ENCODE measurements around the gene IL27RA. TPM values are rescaled to one million over a fixed set of nuclear protein-coding genes. Genes with fewer than 3 reads are reported as not detected.
"Not testable (repeated sequence)": the region's sequence is repeated elsewhere in the genome, so short reads cannot be mapped to it uniquely, and the experiment has no call there.

IL27RA gene
- total RNA-seq, 1 donor from 2014 or later: 82.5 TPM

- H3K4me1 Mint-ChIP-seq (ENCODE audit: low read depth); H3K27ac Mint-ChIP-seq; H3K4me3 Mint-ChIP-seq; H3K27me3 Mint-ChIP-seq (ENCODE audit: insufficient read depth); H3K9me3 Mint-ChIP-seq; intact Hi-C loops (cut with micrococcal nuclease); DNase-seq (ENCODE audit: low spot score): not testable (repeated sequence)
- peaks cover 47% of the 10 kb centered on the region for H3K36me3 Mint-ChIP-seq (ENCODE audit: low read depth)
Measured at GRCh38 chr19:14050961-14051360, 19.4 kb downstream of the IL27RA start.

- no peak for DNase-seq (ENCODE audit: low spot score)
- Mint-ChIP-seq H3K27ac (no peak overlapping the region), H3K9me3 (peaks cover 4% of the 10 kb centered on the region), H3K4me3 (no peak overlapping the region), H3K27me3 (ENCODE audit: insufficient read depth) (peaks cover 9% of the 10 kb centered on the region), H3K4me1 (ENCODE audit: low read depth) (peaks cover 7% of the 10 kb centered on the region), H3K36me3 (ENCODE audit: low read depth) (peaks cover 41% of the 10 kb centered on the region)
- intact Hi-C loops (cut with micrococcal nuclease): no loop called here
Measured at GRCh38 chr19:14051980-14052379, 20.4 kb downstream of the IL27RA start.

- no peak overlapping the region for H3K27ac Mint-ChIP-seq
- no peak for DNase-seq (ENCODE audit: low spot score)
- H3K4me3 Mint-ChIP-seq: no peak overlapping the region
- peaks cover 9% of the 10 kb centered on the region for H3K27me3 Mint-ChIP-seq (ENCODE audit: insufficient read depth)
- peaks cover 7% of the 10 kb centered on the region for H3K4me1 Mint-ChIP-seq (ENCODE audit: low read depth)
- peaks cover 41% of the 10 kb centered on the region for H3K36me3 Mint-ChIP-seq (ENCODE audit: low read depth)
- intact Hi-C loops (cut with micrococcal nuclease): no loop called here
- peaks cover 4% of the 10 kb centered on the region for H3K9me3 Mint-ChIP-seq
Measured at GRCh38 chr19:14052470-14052869, 20.9 kb downstream of the IL27RA start.

- Mint-ChIP-seq H3K36me3 (ENCODE audit: low read depth) (peaks cover 41% of the 10 kb centered on the region), H3K9me3 (peaks cover 4% of the 10 kb centered on the region), H3K27ac (no peak overlapping the region), H3K4me1 (ENCODE audit: low read depth) (peaks cover 11% of the 10 kb centered on the region), H3K4me3 (no peak overlapping the region), H3K27me3 (ENCODE audit: insufficient read depth) (peaks cover 14% of the 10 kb centered on the region)
- intact Hi-C loops (cut with micrococcal nuclease): no loop called here
- DNase-seq (ENCODE audit: low spot score): no peak
Measured at GRCh38 chr19:14053032-14053431, 21.5 kb downstream of the IL27RA start.

GRCh38 chr19:14053500-14053899, 21.9 kb downstream of the IL27RA start:
- Mint-ChIP-seq H3K27me3 (ENCODE audit: insufficient read depth) (peaks cover 19% of the 10 kb centered on the region), H3K9me3 (peaks cover 4% of the 10 kb centered on the region), H3K36me3 (ENCODE audit: low read depth) (peaks cover 40% of the 10 kb centered on the region), H3K27ac (no peak overlapping the region), H3K4me3 (no peak overlapping the region), H3K4me1 (ENCODE audit: low read depth) (peaks cover 12% of the 10 kb centered on the region)
- intact Hi-C loops (cut with micrococcal nuclease): no loop called here
- DNase-seq (ENCODE audit: low spot score): no peak

GRCh38 chr19:14054099-14054498, 22.5 kb downstream of the IL27RA start:
- no peak for DNase-seq (ENCODE audit: low spot score)
- peaks cover 4% of the 10 kb centered on the region for H3K9me3 Mint-ChIP-seq
- H3K36me3 Mint-ChIP-seq (ENCODE audit: low read depth): peaks cover 36% of the 10 kb centered on the region
- H3K27ac Mint-ChIP-seq: peak overlapping the region; percentile 84
- no peak overlapping the region for H3K4me3 Mint-ChIP-seq
- intact Hi-C loops (cut with micrococcal nuclease): no loop called here
- peaks cover 14% of the 10 kb centered on the region for H3K4me1 Mint-ChIP-seq (ENCODE audit: low read depth)
- H3K27me3 Mint-ChIP-seq (ENCODE audit: insufficient read depth): peaks cover 25% of the 10 kb centered on the region

- Mint-ChIP-seq H3K27ac (no peak overlapping the region), H3K27me3 (ENCODE audit: insufficient read depth) (peaks cover 29% of the 10 kb centered on the region), H3K4me1 (ENCODE audit: low read depth) (peaks cover 16% of the 10 kb centered on the region), H3K36me3 (ENCODE audit: low read depth) (peaks cover 34% of the 10 kb centered on the region), H3K9me3 (peaks cover 4% of the 10 kb centered on the region), H3K4me3 (no peak overlapping the region)
- no peak for DNase-seq (ENCODE audit: low spot score)
- intact Hi-C loops (cut with micrococcal nuclease): no loop called here
Measured at GRCh38 chr19:14054721-14055120, 23.2 kb downstream of the IL27RA start.

GRCh38 chr19:14055396-14055795, 23.8 kb downstream of the IL27RA start:
- Mint-ChIP-seq H3K27me3 (ENCODE audit: insufficient read depth) (peaks cover 33% of the 10 kb centered on the region), H3K27ac (no peak overlapping the region)

GRCh38 chr19:14056069-14056666, 24.6 kb downstream of the IL27RA start:
- Mint-ChIP-seq H3K36me3 (ENCODE audit: low read depth) (peaks cover 21% of the 10 kb centered on the region), H3K4me1 (ENCODE audit: low read depth) (peaks cover 19% of the 10 kb centered on the region), H3K9me3 (peaks cover 4% of the 10 kb centered on the region), H3K27ac (no peak overlapping the region), H3K27me3 (ENCODE audit: insufficient read depth) (peaks cover 36% of the 10 kb centered on the region), H3K4me3 (no peak overlapping the region)
- no peak for DNase-seq (ENCODE audit: low spot score)
- intact Hi-C loops (cut with micrococcal nuclease): no loop called here

More at GRCh38 chr19:14055396-14055795, 23.8 kb downstream of the IL27RA start:
- intact Hi-C loops (cut with micrococcal nuclease): no loop called here
- Mint-ChIP-seq H3K36me3 (ENCODE audit: low read depth) (peaks cover 27% of the 10 kb centered on the region), H3K9me3 (peaks cover 4% of the 10 kb centered on the region), H3K4me3 (no peak overlapping the region), H3K4me1 (ENCODE audit: low read depth) (peaks cover 19% of the 10 kb centered on the region)
- no peak for DNase-seq (ENCODE audit: low spot score)

- Mint-ChIP-seq H3K27ac (no peak overlapping the region), H3K4me1 (ENCODE audit: low read depth) (peaks cover 19% of the 10 kb centered on the region), H3K4me3 (peak overlapping the region; percentile 30), H3K9me3 (peaks cover 4% of the 10 kb centered on the region), H3K27me3 (ENCODE audit: insufficient read depth) (peaks cover 38% of the 10 kb centered on the region), H3K36me3 (ENCODE audit: low read depth) (peaks cover 17% of the 10 kb centered on the region)
- intact Hi-C loops (cut with micrococcal nuclease): no loop called here
- DNase-seq (ENCODE audit: low spot score): no peak
Measured at GRCh38 chr19:14056741-14057356, 25.3 kb downstream of the IL27RA start.

- intact Hi-C loops (cut with micrococcal nuclease): no loop called here
- H3K4me1 Mint-ChIP-seq (ENCODE audit: low read depth): peaks cover 19% of the 10 kb centered on the region
- peaks cover 5% of the 10 kb centered on the region for H3K36me3 Mint-ChIP-seq (ENCODE audit: low read depth)
- no peaks in the 10 kb centered on the region for H3K9me3 Mint-ChIP-seq
- H3K27ac Mint-ChIP-seq: no peak overlapping the region
- peak overlapping the region; percentile 54 for H3K4me3 Mint-ChIP-seq
- peaks cover 40% of the 10 kb centered on the region for H3K27me3 Mint-ChIP-seq (ENCODE audit: insufficient read depth)
- no peak for DNase-seq (ENCODE audit: low spot score)
Measured at GRCh38 chr19:14058182-14059092, 26.9 kb downstream of the IL27RA start.

- Mint-ChIP-seq H3K9me3 (no peaks in the 10 kb centered on the region), H3K4me3 (peak overlapping the region; percentile 54), H3K27ac (no peak overlapping the region), H3K36me3 (ENCODE audit: low read depth) (peaks cover 2% of the 10 kb centered on the region), H3K4me1 (ENCODE audit: low read depth) (peaks cover 19% of the 10 kb centered on the region), H3K27me3 (ENCODE audit: insufficient read depth) (peaks cover 37% of the 10 kb centered on the region)
- peak; percentile 29 for DNase-seq (ENCODE audit: low spot score)
- intact Hi-C loops (cut with micrococcal nuclease): no loop called here
Measured at GRCh38 chr19:14059093-14059480, 27.5 kb downstream of the IL27RA start.

- Mint-ChIP-seq H3K9me3 (no peaks in the 10 kb centered on the region), H3K4me3 (no peak overlapping the region), H3K27me3 (ENCODE audit: insufficient read depth) (peaks cover 37% of the 10 kb centered on the region), H3K4me1 (ENCODE audit: low read depth) (peaks cover 19% of the 10 kb centered on the region), H3K36me3 (ENCODE audit: low read depth) (no peaks in the 10 kb centered on the region), H3K27ac (no peak overlapping the region)
- intact Hi-C loops (cut with micrococcal nuclease): loop anchor here (1.0 kb wide), 1 partner anchor 10 kb away; no protein-coding TSS in a partner anchor
- no peak for DNase-seq (ENCODE audit: low spot score)
Measured at GRCh38 chr19:14059652-14060155, 28.1 kb downstream of the IL27RA start.
